T-helper 17 cell (primary cell): ENCODE results near the gene SPAG16. TPM values are rescaled to one million over a fixed set of nuclear protein-coding genes. Genes with fewer than 3 reads are reported as not detected.
"Not testable (repeated sequence)": the region's sequence is repeated elsewhere in the genome, so short reads cannot be mapped to it uniquely, and the experiment has no call there.

Source experiments
- ATAC-seq: fragments of 150-1000 bp; cut with Tn5 transposase; 2 replicates; pipeline ENCODE4 v1.10.0; 2021; ENCODE audit warnings: mild to moderate bottlenecking, moderate library complexity
- DNase-seq, 3 donors: peaks; one replicate each; pipeline versions ENCODE4 v3.0.0 to v3.0.0-alpha.2; 2020 to 2021
- H3K9me3 ChIP-seq: one replicate; pipeline ENCODE4 v1.7.0; 2013; ENCODE audit warnings: low read length, mild to moderate bottlenecking; ENCODE audit not compliant: control insufficient read depth, poor library complexity, severe bottlenecking
- H3K27ac Mint-ChIP-seq: one replicate; pipeline ENCODE4 v1.8.0; 2022; ENCODE audit warnings: mild to moderate bottlenecking, moderate library complexity, mixed read lengths
- H3K27me3 Mint-ChIP-seq: one replicate; pipeline ENCODE4 v1.8.0; 2022; ENCODE audit warnings: mixed read lengths
- H3K36me3 Mint-ChIP-seq: one replicate; pipeline ENCODE4 v1.8.0; 2022; ENCODE audit warnings: low read depth, mixed read lengths
- H3K4me1 Mint-ChIP-seq: one replicate; pipeline ENCODE4 v1.8.0; 2022; ENCODE audit warnings: mild to moderate bottlenecking, mixed read lengths
- H3K4me3 Mint-ChIP-seq: one replicate; pipeline ENCODE4 v1.8.0; 2022; ENCODE audit warnings: mild to moderate bottlenecking, moderate library complexity, mixed read lengths
- total RNA-seq, 4 donors: library from RNA in 2 of 4; stranded (reverse) in 2 of 4; gene quantifications; one replicate each; pipeline ENCODE4 v1.2.3 and lab custom pipeline; 2022 to 2026

Gene SPAG16
- total RNA-seq, 2 donors from 2014 or later: 4.1 to 5.1 TPM

GRCh38 chr2:214051585-214051984, 767.3 kb downstream of the SPAG16 start:
- no peak overlapping the region for H3K4me3 Mint-ChIP-seq
- ATAC-seq (no peak), DNase-seq (no peak)
- no peaks in the 10 kb centered on the region for H3K27me3 Mint-ChIP-seq
- H3K9me3 ChIP-seq: no peaks in the 10 kb centered on the region
- no peaks in the 10 kb centered on the region for H3K4me1 Mint-ChIP-seq
- no peak overlapping the region for H3K27ac Mint-ChIP-seq
- H3K36me3 Mint-ChIP-seq: no peaks in the 10 kb centered on the region

- ATAC-seq (no peak), DNase-seq (no peak)
- Mint-ChIP-seq H3K27me3 (no peaks in the 10 kb centered on the region), H3K27ac (no peak overlapping the region), H3K4me3 (no peak overlapping the region), H3K4me1 (no peaks in the 10 kb centered on the region), H3K36me3 (no peaks in the 10 kb centered on the region)
- H3K9me3 ChIP-seq: no peaks in the 10 kb centered on the region
These were observed 768.0 kb downstream of the SPAG16 start for GRCh38 chr2:214052235-214052634.

DNA sequence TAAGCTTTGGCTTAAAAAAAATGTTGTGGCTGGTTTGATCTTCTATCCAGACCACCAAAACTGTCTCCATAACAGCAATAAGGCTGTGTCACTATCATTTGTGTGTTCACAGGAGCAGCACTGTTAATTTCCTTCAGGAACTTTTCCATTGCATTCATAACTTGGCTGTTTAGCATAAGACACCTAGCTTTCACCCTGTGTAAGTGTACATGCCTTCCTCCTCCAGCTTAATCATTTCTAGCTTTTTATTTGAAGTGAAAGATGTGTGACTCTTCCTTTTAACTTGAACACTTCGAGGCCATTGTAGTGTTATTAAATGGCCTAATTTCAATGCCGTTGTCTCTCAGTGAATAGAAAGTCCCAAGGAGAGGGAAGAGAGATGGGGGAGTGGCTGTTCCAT, 773.7 kb downstream of the SPAG16 start:
- Mint-ChIP-seq H3K4me3 (no peak overlapping the region), H3K4me1 (no peaks in the 10 kb centered on the region), H3K36me3 (no peaks in the 10 kb centered on the region), H3K27me3 (no peaks in the 10 kb centered on the region), H3K27ac (no peak overlapping the region)
- H3K9me3 ChIP-seq: no peaks in the 10 kb centered on the region
- ATAC-seq (no peak), DNase-seq (no peak)

GRCh38 chr2:214062279-214062678, 778.0 kb downstream of the SPAG16 start:
- not testable (repeated sequence) for H3K9me3 ChIP-seq, H3K27me3 Mint-ChIP-seq, H3K27ac Mint-ChIP-seq, H3K4me3 Mint-ChIP-seq, H3K36me3 Mint-ChIP-seq, ATAC-seq, DNase-seq, H3K4me1 Mint-ChIP-seq

- H3K27me3 Mint-ChIP-seq: no peaks in the 10 kb centered on the region
- no peaks in the 10 kb centered on the region for H3K9me3 ChIP-seq
- H3K4me1 Mint-ChIP-seq: no peaks in the 10 kb centered on the region
- no peak overlapping the region for H3K27ac Mint-ChIP-seq
- DNase-seq (no peak), ATAC-seq (no peak)
- no peak overlapping the region for H3K4me3 Mint-ChIP-seq
- no peaks in the 10 kb centered on the region for H3K36me3 Mint-ChIP-seq
These were observed 780.2 kb downstream of the SPAG16 start for GRCh38 chr2:214064471-214064870.

- no peaks in the 10 kb centered on the region for H3K36me3 Mint-ChIP-seq
- H3K27me3 Mint-ChIP-seq: no peaks in the 10 kb centered on the region
- no peak for ATAC-seq
- H3K27ac Mint-ChIP-seq: no peak overlapping the region
- H3K4me3 Mint-ChIP-seq: no peak overlapping the region
- H3K4me1 Mint-ChIP-seq: no peaks in the 10 kb centered on the region
- no peaks in the 10 kb centered on the region for H3K9me3 ChIP-seq
- no peak for DNase-seq
These were observed 782.6 kb downstream of the SPAG16 start for GRCh38 chr2:214066862-214067261.

DNA sequence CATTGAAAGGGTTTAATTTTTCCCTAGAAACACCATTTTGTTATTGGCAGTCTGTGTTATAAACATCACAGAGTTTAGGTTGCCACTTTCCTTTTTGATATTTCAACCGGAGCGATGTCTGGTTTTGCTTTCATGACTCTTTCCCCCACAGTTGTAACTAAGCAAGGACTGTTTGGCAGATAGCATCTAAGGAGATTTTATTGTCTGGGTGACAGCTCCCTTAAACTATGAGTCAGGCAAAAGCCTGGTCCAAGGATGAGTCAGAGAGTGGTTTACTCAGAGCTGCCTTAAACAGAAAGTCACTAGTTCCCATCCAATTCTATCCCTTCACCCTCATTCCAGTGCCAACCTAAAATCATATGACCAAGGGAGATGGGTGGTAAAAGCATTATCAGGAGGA, 785.0 kb downstream of the SPAG16 start:
- H3K9me3 ChIP-seq: no peaks in the 10 kb centered on the region
- H3K36me3 Mint-ChIP-seq: no peaks in the 10 kb centered on the region
- H3K27ac Mint-ChIP-seq: no peak overlapping the region
- H3K4me3 Mint-ChIP-seq: no peak overlapping the region
- H3K4me1 Mint-ChIP-seq: no peaks in the 10 kb centered on the region
- H3K27me3 Mint-ChIP-seq: no peaks in the 10 kb centered on the region
- ATAC-seq: no peak
- DNase-seq: no peak

GRCh38 chr2:214075456-214075855, 791.2 kb downstream of the SPAG16 start:
- ATAC-seq: no peak
- no peaks in the 10 kb centered on the region for H3K9me3 ChIP-seq
- H3K4me3 Mint-ChIP-seq: no peak overlapping the region
- DNase-seq: no peak
- no peaks in the 10 kb centered on the region for H3K4me1 Mint-ChIP-seq
- H3K27ac Mint-ChIP-seq: no peak overlapping the region
- H3K36me3 Mint-ChIP-seq: no peaks in the 10 kb centered on the region
- H3K27me3 Mint-ChIP-seq: no peaks in the 10 kb centered on the region

DNA sequence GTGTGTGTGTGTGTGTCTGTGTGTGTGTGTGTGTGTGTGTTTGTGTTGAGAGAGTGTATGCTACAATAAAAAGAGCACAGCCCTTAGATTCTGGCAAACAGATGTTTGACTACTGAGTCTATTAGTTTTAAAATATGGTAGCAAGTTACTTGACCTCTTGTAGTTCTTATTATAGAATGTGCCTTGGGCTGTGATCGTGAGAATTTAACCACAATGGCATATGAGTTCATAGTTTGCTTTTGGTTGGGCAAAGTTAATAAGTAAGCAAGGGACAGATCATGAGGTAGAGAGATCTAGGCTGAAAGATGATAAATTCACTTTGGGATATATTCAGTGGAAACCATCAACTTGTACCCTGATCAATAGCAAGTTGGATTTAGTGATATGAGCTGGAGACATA, 792.3 kb downstream of the SPAG16 start:
- H3K27me3 Mint-ChIP-seq: no peaks in the 10 kb centered on the region
- no peak for ATAC-seq

GRCh38 chr2:214077727-214078126, 793.5 kb downstream of the SPAG16 start:
- H3K4me1 Mint-ChIP-seq: no peaks in the 10 kb centered on the region
- DNase-seq: no peak
- H3K9me3 ChIP-seq: no peaks in the 10 kb centered on the region
- no peaks in the 10 kb centered on the region for H3K36me3 Mint-ChIP-seq
- H3K27ac Mint-ChIP-seq: no peak overlapping the region
- H3K27me3 Mint-ChIP-seq: no peaks in the 10 kb centered on the region
- H3K4me3 Mint-ChIP-seq: no peak overlapping the region
- ATAC-seq: no peak

More for the DNA sequence above, 792.3 kb downstream of the SPAG16 start:
- Mint-ChIP-seq H3K4me1 (no peaks in the 10 kb centered on the region), H3K36me3 (no peaks in the 10 kb centered on the region), H3K27ac (no peak overlapping the region), H3K4me3 (no peak overlapping the region)
- H3K9me3 ChIP-seq: no peaks in the 10 kb centered on the region
- DNase-seq: no peak

GRCh38 chr2:214079032-214079431, 794.8 kb downstream of the SPAG16 start:
- Mint-ChIP-seq H3K27me3 (no peaks in the 10 kb centered on the region), H3K4me3 (no peak overlapping the region), H3K4me1 (no peaks in the 10 kb centered on the region), H3K27ac (no peak overlapping the region), H3K36me3 (no peaks in the 10 kb centered on the region)
- no peaks in the 10 kb centered on the region for H3K9me3 ChIP-seq
- DNase-seq: no peak
- ATAC-seq: no peak

GRCh38 chr2:214088536-214088935, 804.3 kb downstream of the SPAG16 start:
- Mint-ChIP-seq H3K27ac (no peak overlapping the region), H3K27me3 (no peaks in the 10 kb centered on the region), H3K4me3 (no peak overlapping the region), H3K36me3 (no peaks in the 10 kb centered on the region), H3K4me1 (no peaks in the 10 kb centered on the region)
- no peak for DNase-seq
- ATAC-seq: no peak
- H3K9me3 ChIP-seq: no peaks in the 10 kb centered on the region

GRCh38 chr2:214096208-214096715, 812.0 kb downstream of the SPAG16 start:
- ATAC-seq: no peak

GRCh38 chr2:214098811-214099210, 814.5 kb downstream of the SPAG16 start:
- no peaks in the 10 kb centered on the region for H3K9me3 ChIP-seq
- Mint-ChIP-seq H3K36me3 (no peaks in the 10 kb centered on the region), H3K27me3 (no peaks in the 10 kb centered on the region), H3K4me1 (no peaks in the 10 kb centered on the region), H3K4me3 (no peak overlapping the region), H3K27ac (no peak overlapping the region)
- ATAC-seq (no peak), DNase-seq (no peak)

More at GRCh38 chr2:214096208-214096715, 812.0 kb downstream of the SPAG16 start:
- H3K4me1 Mint-ChIP-seq: no peaks in the 10 kb centered on the region
- no peaks in the 10 kb centered on the region for H3K9me3 ChIP-seq
- no peak for DNase-seq
- H3K27me3 Mint-ChIP-seq: no peaks in the 10 kb centered on the region
- H3K36me3 Mint-ChIP-seq: no peaks in the 10 kb centered on the region
- no peak overlapping the region for H3K4me3 Mint-ChIP-seq
- H3K27ac Mint-ChIP-seq: no peak overlapping the region
